ENCODE results near the gene MAGEA6.

GRCh38 chrX:152735101-152735500, 34.4 kb downstream of the MAGEA6 start:
- TF ChIP-seq KLF7 (tag by site-specific recombination; IDR thresholded peaks at IDR 0.05; ENCODE audit: borderline replicate concordance) (no peak), CTCF (tag by site-specific recombination; IDR thresholded peaks at IDR 0.05) (no peak), ZNF132 (tag by site-specific recombination; IDR thresholded peaks at IDR 0.05; ENCODE audit: borderline replicate concordance) (no peak), ZFP41 (tag by site-specific recombination; IDR thresholded peaks at IDR 0.05; ENCODE audit: borderline replicate concordance) (no peak), ZNF121 (tag by site-specific recombination; IDR thresholded peaks at IDR 0.05) (no peak), ZBTB44 (tag by site-specific recombination; IDR thresholded peaks at IDR 0.05) (no peak), HIC1 (tag by site-specific recombination; IDR thresholded peaks at IDR 0.05) (no peak), GLI4 (tag by site-specific recombination; IDR thresholded peaks at IDR 0.05) (no peak), SETDB1 (IDR thresholded peaks at IDR 0.05; ENCODE audit: insufficient read length, low read length) (no peak), ELK4 (IDR thresholded peaks at IDR 0.05; ENCODE audit: borderline replicate concordance, low read depth, low read length) (no peak), ZNF664 (tag by site-specific recombination; IDR thresholded peaks at IDR 0.05) (no peak), ZBTB21 (tag by site-specific recombination; IDR thresholded peaks at IDR 0.05) (no peak), ZFP37 (tag by site-specific recombination; IDR thresholded peaks at IDR 0.05) (no peak)
